ENCODE data around the gene ABHD2.
"Not testable (repeated sequence)": the region's sequence is repeated elsewhere in the genome, so short reads cannot be mapped to it uniquely, and the experiment has no call there.

Gene ABHD2

DNA sequence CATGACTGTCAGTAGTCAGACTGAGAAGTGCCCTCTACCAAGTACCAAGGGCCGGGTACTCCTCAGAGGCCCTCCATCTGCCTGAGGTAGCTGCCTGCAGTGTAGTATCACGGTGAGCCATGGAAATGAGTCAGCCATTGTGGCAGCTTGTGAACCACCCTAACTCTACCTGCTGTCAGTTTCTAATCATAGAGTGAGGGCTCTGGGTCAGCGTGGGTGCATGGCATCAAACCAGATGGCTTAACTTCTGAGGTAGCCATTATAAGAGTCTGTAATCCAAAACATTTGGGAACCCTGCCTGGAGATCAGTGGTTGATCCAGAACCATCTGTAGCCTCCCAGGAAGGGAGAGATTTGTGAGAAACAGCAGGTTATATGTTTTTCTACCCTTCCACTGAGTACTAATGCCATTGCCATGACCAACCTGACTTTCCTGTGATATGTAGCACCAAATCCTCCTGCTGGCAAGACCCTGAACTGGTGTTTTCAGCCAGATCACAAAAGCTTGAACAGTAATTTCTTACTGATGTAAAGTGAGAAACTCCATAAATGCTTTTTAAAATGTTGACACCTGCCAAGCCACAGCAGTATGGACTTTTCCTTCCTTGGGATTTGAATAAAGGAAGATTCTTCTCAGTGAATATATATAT, 38.9 kb downstream of the ABHD2 start:
- ATAC-seq (replicated peaks) = no peak
- no peak overlapping the region for H3K4me3 Mint-ChIP-seq
- H3K36me3 Mint-ChIP-seq = peaks cover 20 to 34% of the 10 kb centered on the region in 2 donors
- peaks cover 0 to 5% of the 10 kb centered on the region in 2 donors for H3K4me1 Mint-ChIP-seq
- DNase-seq = no peak
- H3K9me3 Mint-ChIP-seq = no peaks in the 10 kb centered on the region
- no peak overlapping the region for H3K27ac Mint-ChIP-seq
- H3K27me3 Mint-ChIP-seq = no peaks in the 10 kb centered on the region

DNA sequence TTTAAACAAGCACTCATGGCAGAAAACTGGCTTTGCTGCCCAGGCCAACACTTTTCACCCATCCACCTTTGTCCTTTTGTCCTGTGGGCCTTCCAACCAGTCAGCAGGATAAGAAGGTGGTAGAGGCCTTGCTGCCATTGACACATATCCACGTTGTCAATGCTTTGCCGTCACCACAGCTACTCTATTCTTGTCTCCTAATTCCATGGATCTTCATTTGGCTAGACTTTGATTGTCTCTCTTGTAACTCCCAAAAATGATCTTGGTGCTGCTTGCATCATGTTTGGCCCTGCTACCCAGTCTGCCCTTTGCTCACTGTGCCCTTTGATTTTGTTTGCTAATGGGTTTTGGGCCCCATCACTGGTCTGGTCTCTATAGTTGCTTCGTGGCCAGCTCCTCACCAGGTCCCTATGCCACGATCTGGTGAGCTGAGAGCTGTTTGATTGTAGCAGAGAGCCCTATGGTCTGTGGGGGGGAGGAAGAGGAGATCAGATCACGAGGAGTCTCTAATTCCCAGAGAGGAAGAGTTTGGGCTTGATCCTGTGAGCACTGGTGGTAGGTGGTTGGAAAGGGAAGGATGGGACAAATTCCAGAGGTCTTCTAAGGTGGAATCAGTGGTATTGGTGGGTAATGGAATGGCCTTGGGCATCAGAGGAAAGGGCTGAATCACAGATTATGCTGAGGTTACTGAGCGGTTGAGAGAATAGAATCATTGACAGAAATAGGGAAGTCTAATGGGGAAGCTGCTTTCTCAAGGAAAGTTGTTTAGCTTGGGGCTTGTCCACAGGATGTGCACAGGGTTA, 40.3 kb downstream of the ABHD2 start:
- ATAC-seq (replicated peaks) (peak; percentile 69 to 82), DNase-seq (no peak)
- H3K27ac Mint-ChIP-seq = no peak overlapping the region
- peaks cover 20 to 25% of the 10 kb centered on the region in 2 donors for H3K36me3 Mint-ChIP-seq
- H3K4me3 Mint-ChIP-seq = no peak overlapping the region
- no peaks in the 10 kb centered on the region for H3K27me3 Mint-ChIP-seq
- H3K4me1 Mint-ChIP-seq = peaks cover 10 to 11% of the 10 kb centered on the region in 2 donors
- no peaks in the 10 kb centered on the region for H3K9me3 Mint-ChIP-seq

DNA sequence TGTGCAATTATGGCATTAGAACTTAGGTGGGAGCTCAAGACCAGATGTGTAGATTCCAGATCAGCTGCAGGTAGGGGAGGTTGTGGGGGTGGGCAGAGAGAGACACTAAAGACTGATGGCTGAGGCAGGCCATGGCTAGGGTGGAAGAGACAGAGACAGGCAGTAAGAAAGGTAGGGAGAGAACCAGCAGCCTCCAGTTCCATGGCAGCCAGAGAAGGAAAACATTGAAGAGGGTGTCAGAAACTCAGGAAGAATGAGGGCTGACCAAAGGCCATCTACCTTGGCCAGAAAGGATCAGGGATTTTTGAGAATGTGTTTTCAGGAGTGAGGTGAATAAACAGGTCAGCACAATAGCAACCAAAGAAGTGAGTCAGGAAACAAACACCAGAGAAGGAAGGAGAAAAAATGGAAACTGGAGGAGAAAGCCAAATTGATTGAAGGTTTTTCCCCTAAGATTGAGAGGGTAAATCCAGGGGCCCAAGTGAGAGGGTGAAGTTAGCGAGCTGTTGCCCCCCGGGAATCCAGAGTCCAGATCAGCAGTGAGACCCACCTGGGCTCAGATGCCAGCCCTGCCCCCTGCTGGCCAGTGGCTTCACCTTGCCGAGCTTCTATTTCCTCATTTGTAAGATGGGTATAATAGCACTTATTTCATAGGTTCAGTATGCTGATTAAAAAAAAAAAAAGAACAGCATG, 41.0 kb downstream of the ABHD2 start:
- H3K9me3 Mint-ChIP-seq = no peaks in the 10 kb centered on the region
- peaks cover 20 to 22% of the 10 kb centered on the region in 2 donors for H3K36me3 Mint-ChIP-seq
- no peaks in the 10 kb centered on the region for H3K27me3 Mint-ChIP-seq
- DNase-seq = peak; percentile 18
- H3K27ac Mint-ChIP-seq = no peak overlapping the region
- peak; percentile 68 for ATAC-seq (replicated peaks)
- peaks cover 11% of the 10 kb centered on the region in 2 donors for H3K4me1 Mint-ChIP-seq
- H3K4me3 Mint-ChIP-seq = no peak overlapping the region

DNA sequence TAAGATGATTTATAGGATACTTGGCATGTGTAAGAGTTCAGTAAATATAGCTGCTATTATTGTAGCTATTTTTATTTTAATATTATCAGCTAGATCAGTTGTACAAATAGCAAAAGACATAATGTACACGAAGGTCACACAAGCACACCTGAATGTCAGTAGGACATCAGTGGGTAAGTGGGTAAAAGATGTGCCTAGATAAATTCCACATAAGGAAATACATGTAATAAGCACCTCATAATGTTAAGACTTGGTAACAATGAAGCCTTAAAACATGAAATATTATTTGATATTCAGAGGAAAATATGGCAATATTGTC, 41.5 kb downstream of the ABHD2 start:
- ATAC-seq (replicated peaks) (no peak), DNase-seq (no peak)
- H3K4me3 Mint-ChIP-seq = no peak overlapping the region
- no peak overlapping the region for H3K27ac Mint-ChIP-seq
- H3K36me3 Mint-ChIP-seq = peaks cover 19 to 22% of the 10 kb centered on the region in 2 donors
- H3K4me1 Mint-ChIP-seq = peaks cover 11% of the 10 kb centered on the region in 2 donors
- no peaks in the 10 kb centered on the region for H3K9me3 Mint-ChIP-seq
- H3K27me3 Mint-ChIP-seq = no peaks in the 10 kb centered on the region

DNA sequence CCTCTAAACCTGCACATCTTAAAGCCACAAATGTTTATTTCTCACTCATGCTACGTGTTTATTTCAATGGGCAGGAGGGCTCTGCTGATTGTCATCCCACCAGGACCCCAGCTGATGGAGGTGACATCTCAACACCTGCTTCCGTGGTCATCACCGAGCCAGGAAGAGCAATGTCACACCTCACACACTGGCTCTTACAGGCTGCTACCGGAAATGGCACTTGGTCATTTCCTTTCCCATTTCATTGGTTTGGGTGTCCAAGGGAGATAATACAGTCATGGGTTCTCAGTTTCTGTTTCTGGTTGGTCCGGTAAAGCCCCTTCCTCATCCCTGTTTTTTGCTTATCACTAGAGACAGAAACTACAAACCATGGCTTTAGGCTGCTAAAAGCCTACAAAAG, 41.9 kb downstream of the ABHD2 start:
- H3K4me1 Mint-ChIP-seq = peaks cover 11% of the 10 kb centered on the region in 2 donors
- DNase-seq (no peak), ATAC-seq (replicated peaks) (no peak)
- no peaks in the 10 kb centered on the region for H3K9me3 Mint-ChIP-seq
- no peaks in the 10 kb centered on the region for H3K27me3 Mint-ChIP-seq
- peaks cover 19 to 22% of the 10 kb centered on the region in 2 donors for H3K36me3 Mint-ChIP-seq
- H3K27ac Mint-ChIP-seq = no peak overlapping the region
- no peak overlapping the region for H3K4me3 Mint-ChIP-seq

DNA sequence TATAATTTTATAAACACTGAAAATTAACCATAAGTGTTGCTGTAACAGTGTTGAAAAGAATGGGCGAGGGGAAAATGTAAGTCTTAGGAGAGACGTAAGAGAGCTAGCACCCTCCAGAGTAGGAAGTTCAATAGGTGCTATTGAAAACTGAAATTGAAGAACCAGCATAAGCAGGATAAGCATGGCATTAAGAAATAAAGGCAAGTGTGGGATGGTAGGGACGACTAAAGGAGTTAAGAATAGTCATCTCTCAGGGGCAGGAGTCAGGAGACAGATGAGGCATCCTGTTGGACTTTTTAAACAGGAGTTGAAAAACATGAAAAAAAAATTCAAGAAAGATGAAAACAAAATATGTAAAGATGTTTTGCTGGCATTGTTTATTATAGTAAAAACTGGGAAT, 43.5 kb downstream of the ABHD2 start:
- no peak for DNase-seq
- Mint-ChIP-seq H3K4me3 (no peak overlapping the region), H3K27me3 (no peaks in the 10 kb centered on the region), H3K27ac (no peak overlapping the region), H3K36me3 (peaks cover 20 to 23% of the 10 kb centered on the region in 2 donors), H3K4me1 (peaks cover 11 to 12% of the 10 kb centered on the region in 2 donors), H3K9me3 (no peaks in the 10 kb centered on the region)
- no peak for ATAC-seq (replicated peaks)

DNA sequence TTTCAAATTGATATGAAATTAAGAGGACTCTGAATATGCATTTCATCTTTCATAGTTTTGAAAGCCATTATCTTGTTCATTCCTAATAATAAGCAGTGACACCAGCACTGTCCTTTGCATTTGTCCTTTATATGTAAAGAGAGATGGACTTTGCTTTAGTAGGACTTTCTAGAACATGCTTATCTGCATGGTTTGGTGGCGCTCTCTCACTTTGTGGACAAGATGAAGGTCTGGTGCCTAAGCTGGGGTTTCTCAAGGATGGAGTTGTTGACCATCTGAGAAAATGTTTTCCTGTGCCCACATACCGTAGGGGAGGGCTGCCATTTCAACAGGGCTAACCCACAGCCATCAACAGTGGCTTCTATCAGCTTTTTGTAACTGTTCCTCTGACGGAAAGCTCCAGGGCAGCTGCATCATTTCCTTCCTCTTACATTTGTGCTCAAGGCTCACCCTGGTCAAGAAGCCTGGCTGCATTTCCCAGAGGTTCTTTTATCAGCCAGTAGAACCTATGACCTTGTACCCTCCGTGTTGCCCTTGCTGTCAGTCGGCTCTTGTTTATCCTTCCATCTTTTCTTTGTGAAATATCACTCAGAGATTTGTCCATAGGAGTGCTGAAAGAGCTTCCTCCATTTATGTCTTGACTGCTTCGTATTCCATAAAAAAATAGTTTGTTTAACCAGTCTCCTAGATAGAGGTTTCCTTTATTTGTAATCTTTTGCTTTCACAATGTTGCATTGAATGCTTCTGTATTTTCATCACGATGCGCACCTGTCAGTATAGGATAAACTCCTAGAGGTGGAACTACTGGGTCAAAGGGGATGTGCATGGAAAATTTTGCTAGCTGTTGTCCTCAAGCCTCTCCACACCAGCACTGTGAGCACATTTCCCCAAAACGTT, 44.6 kb downstream of the ABHD2 start:
- ATAC-seq (replicated peaks) (peak; percentile 22 to 49), DNase-seq (no peak)
- H3K36me3 Mint-ChIP-seq = peaks cover 20 to 23% of the 10 kb centered on the region in 2 donors
- H3K27ac Mint-ChIP-seq = no peak overlapping the region
- H3K4me1 Mint-ChIP-seq = peaks cover 11 to 12% of the 10 kb centered on the region in 2 donors
- no peak overlapping the region for H3K4me3 Mint-ChIP-seq
- no peaks in the 10 kb centered on the region for H3K9me3 Mint-ChIP-seq
- H3K27me3 Mint-ChIP-seq = no peaks in the 10 kb centered on the region

DNA sequence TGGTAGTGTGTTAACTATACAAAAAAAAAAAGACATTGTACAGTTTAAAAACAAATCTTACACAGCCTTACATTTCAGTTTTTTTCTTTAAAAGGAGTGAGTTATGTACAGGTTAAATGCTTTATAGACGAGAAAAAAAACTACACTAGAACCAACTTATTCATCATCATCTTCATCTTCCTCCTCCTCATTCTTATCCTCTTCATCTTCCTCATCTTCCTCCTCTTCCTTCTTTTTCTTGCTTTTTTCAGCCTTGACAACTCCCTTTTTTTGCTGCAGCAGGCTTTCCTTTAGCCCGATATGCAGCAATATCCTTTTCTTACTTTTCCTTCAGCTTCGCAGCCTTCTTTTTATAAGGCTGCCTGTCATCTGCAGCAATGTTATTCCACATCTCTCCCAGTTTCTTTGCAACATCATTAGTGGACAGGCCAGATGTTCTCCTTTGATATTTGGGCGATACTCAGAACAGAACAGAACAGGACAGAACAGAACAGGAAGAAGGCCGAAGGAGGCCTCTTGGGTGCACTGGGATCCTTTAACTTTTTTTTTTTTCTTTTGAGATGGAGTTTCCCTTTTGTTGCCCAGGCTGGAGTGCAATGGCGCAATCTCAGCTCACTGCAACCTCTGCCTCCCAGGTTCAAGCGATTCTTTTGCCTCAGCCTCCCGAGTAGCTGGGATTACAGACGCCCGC, 47.3 kb downstream of the ABHD2 start:
- DNase-seq; H3K9me3 Mint-ChIP-seq; H3K27me3 Mint-ChIP-seq; ATAC-seq (replicated peaks); H3K27ac Mint-ChIP-seq; H3K4me3 Mint-ChIP-seq: not testable (repeated sequence)
- Mint-ChIP-seq H3K4me1 (peaks cover 10 to 11% of the 10 kb centered on the region in 2 donors), H3K36me3 (peaks cover 25 to 32% of the 10 kb centered on the region in 2 donors)

DNA sequence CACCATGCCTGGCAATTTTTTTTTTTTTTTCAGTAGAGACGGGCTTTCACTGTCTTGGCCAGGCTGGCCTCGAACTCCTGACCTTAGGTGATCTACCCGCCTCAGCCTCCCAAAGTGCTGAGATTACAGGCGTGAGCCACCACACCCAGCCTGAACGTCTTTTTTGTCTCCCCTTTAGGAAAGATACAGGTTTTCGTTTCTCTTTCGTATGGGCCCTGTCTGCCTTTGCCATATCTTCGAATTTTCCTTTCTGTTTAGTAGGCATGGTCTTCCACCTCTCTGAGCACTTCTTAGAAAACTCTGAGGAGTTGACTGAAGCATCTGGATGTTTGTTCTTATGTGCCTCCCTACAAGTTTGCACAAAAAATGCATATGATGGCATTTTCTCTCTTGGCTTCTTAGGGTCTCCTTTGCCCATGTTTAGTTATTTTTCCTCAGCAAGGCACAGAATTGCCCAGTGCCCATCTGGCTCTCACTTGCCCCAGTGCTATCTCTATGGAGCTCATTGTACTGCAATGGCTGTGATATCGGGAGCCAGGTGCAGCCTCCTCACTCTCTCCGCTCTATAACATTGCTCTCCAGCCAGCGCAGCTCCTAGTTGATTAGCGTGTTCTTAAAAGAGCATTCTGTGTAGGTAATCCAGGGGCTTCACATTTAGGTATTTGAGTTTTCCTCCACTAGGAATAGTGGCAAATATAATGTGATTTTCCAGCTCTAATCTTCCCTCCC, 48.0 kb downstream of the ABHD2 start:
- Mint-ChIP-seq H3K9me3 (no peaks in the 10 kb centered on the region), H3K27me3 (no peaks in the 10 kb centered on the region), H3K36me3 (peaks cover 20 to 29% of the 10 kb centered on the region in 2 donors), H3K4me3 (no peak overlapping the region), H3K4me1 (peaks cover 10 to 11% of the 10 kb centered on the region in 2 donors), H3K27ac (no peak overlapping the region)
- DNase-seq (no peak), ATAC-seq (replicated peaks) (no peak)

DNA sequence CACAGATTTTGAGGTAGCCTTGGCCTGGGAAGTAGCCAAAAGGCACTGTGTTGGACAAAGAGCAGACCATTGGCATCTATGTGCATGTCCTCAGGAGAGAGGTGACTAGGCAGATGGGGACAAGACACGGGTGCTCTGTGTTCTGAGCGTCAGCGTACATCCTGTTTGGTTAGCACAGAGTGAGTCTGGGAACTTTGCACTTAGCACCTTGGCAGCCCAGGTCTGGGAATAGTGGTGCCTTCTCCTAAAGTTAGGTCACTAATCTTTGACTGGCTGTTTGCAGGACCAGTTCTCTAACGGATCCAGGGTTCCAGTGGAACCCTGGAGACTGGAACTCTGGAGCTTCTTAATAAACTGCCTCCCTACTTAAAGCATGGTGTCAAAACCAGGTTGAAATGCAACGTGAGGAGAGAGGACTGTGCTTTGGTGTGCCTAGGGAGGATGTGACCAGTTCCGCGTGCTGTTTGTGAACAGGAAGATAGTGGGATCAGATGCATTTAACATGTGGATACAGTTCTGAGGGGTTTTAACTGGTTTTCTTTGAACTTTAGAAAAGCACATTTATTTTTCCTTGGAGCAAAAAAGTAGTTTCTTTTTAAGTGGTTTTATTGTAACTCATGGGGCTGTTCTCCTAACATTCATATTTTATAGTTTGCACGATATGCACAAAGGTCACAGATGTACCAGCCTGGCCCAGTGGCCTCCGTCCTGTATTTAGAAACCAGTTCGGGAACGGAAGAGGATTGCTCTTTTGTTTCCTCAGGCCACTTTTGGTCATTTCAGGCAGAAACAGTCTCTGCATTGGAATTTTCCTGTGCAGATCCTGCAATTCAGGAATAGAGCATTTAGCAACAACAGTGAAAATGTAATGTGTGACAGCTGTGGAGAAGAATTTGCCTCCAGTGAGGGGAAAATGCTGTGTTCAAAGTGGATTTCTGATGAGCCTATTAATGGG, 48.8 kb downstream of the ABHD2 start:
- Mint-ChIP-seq H3K4me3 (no peak overlapping the region), H3K36me3 (peaks cover 16 to 23% of the 10 kb centered on the region in 2 donors), H3K27me3 (no peaks in the 10 kb centered on the region), H3K9me3 (no peaks in the 10 kb centered on the region), H3K4me1 (peaks cover 7 to 11% of the 10 kb centered on the region in 2 donors), H3K27ac (no peak overlapping the region)
- ATAC-seq (replicated peaks) (no peak), DNase-seq (no peak)

DNA sequence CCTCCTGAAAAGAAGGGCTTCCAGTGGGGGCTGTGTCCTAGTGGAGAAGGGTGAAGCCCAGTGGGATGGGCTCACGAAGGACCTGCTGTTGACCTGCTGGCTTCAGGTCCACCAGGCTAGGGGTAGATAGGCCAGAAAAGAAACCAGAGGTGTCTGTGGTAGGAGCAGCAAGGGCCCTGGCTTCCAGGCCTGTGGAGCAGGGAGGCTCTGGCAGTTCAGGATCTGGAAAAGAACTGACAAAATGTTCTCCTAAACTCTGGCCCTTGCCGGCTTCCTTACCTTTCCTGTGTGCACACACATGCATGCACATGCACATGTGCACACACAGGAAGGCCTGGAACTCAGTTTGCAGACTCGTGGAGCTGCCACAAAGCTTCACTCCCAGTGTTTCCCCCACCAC, 49.7 kb downstream of the ABHD2 start:
- no peak overlapping the region for H3K4me3 Mint-ChIP-seq
- H3K4me1 Mint-ChIP-seq = peaks cover 6 to 7% of the 10 kb centered on the region in 2 donors
- H3K27ac Mint-ChIP-seq = no peak overlapping the region
- peaks cover 18 to 27% of the 10 kb centered on the region in 2 donors for H3K36me3 Mint-ChIP-seq
- ATAC-seq (replicated peaks) (no peak), DNase-seq (no peak)
- H3K9me3 Mint-ChIP-seq = no peaks in the 10 kb centered on the region
- no peaks in the 10 kb centered on the region for H3K27me3 Mint-ChIP-seq

DNA sequence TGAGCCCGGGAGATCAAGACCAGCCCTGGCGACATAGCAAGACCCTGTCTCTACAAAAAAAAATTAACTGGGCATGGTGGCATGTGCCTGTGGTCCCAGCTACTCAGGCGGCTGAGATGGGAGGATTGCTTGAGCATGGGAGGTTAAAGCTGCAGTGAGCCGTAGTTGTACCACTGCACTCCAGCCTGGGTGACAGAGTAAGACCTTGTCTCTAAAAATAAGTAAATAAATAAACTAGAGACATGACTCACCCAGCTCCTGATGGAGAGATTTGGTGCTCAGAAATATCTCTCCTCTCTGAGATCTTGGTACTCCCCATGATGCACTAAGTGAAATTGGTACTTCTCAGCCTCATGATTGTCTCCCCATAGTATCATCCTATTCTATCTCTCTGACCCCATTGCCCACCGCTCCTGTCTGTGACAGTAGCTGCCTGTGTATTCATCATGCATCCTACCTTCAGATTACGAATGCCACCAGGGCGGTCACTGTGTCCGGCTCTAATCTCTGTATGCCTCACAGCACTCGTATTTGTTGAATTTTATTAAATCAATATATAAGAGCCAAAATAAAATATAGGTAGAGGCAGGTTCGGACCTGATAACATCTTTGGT, 50.9 kb downstream of the ABHD2 start:
- ATAC-seq (replicated peaks) = no peak
- DNase-seq = no peak
- peaks cover 23 to 27% of the 10 kb centered on the region in 2 donors for H3K36me3 Mint-ChIP-seq
- H3K9me3 Mint-ChIP-seq = no peaks in the 10 kb centered on the region
- H3K27me3 Mint-ChIP-seq = no peaks in the 10 kb centered on the region
- H3K4me1 Mint-ChIP-seq = peaks cover 1 to 7% of the 10 kb centered on the region in 2 donors
- no peak overlapping the region for H3K27ac Mint-ChIP-seq
- no peak overlapping the region for H3K4me3 Mint-ChIP-seq
